IMR-90 (cell line): Measurements from ENCODE around the gene DYNC2LI1. TPM values are rescaled to one million over a fixed set of nuclear protein-coding genes. Genes with fewer than 3 reads are reported as not detected.
A peak's percentile ranks its signal among the peaks of the same experiment; 100 is the strongest.

Experiments
- ATAC-seq: fragments of 200-7000 bp; cut with Tn5 transposase; 2 replicates; pipeline ENCODE4 v1.9.1; 2020; ENCODE audit warnings: low read depth, mild to moderate bottlenecking, moderate library complexity
- BruUV-seq: library from RNA; stranded (reverse); fragments of 400-500 nt; replicated peaks from 2 replicates; lab custom pipeline; 2021; lab: Mats Ljungman, UMichigan
- CTCF ChIA-PET: fragments of 300-600 bp; formaldehyde crosslinking; extraction: SDS; loops from one replicate; lab custom pipeline; 2021; ENCODE audit warnings: antibody characterized with exemption; lab: Yijun Ruan, JAX
- POLR2A ChIA-PET: fragments of 300-600 bp; sonication (Branson Sonifier 250); formaldehyde crosslinking; loops from one replicate; lab custom pipeline; 2022; ENCODE audit warnings: antibody characterized with exemption; ENCODE audit not compliant: unreplicated experiment; lab: Charles Lee
- DNase-seq: peaks from one replicate; pipeline ENCODE4 v3.0.0; 2013
- H2AFZ ChIP-seq: replicated peaks from 2 replicates; pipeline ENCODE3; 2013; ENCODE audit warnings: low read length, mild to moderate bottlenecking; ENCODE audit not compliant: poor library complexity
- H2AK5ac ChIP-seq: 2 replicates; pipeline ENCODE4 v1.6.1; 2013; ENCODE audit warnings: low read depth, low read length, inconsistent platforms
- H2AK9ac ChIP-seq: replicated peaks from 2 replicates; pipeline ENCODE3; 2013; ENCODE audit warnings: mild to moderate bottlenecking, low read depth, low read length, moderate library complexity; ENCODE audit not compliant: poor library complexity
- H2BK120ac ChIP-seq: 2 replicates; pipeline ENCODE4 v1.6.1; 2013; ENCODE audit warnings: low read depth, low read length, inconsistent platforms
- H2BK15ac ChIP-seq: 3 replicates; pipeline ENCODE4 v1.6.1; 2013; ENCODE audit warnings: low read depth, low read length, inconsistent platforms
- H2BK20ac ChIP-seq: 2 replicates; pipeline ENCODE4 v1.6.1; 2013; ENCODE audit warnings: low read depth, mild to moderate bottlenecking, inconsistent platforms, low read length, moderate library complexity
- H2BK5ac ChIP-seq: 2 replicates; pipeline ENCODE4 v1.6.1; 2013; ENCODE audit warnings: mild to moderate bottlenecking, low read depth, low read length, inconsistent platforms; ENCODE audit not compliant: poor library complexity, severe bottlenecking
- H3K14ac ChIP-seq: replicated peaks from 2 replicates; pipeline ENCODE4 v1.6.1; 2013; ENCODE audit warnings: low read depth, low read length, inconsistent platforms
- H3K18ac ChIP-seq: 2 replicates; pipeline ENCODE4 v1.6.1; 2013; ENCODE audit warnings: low read depth, low read length, control low read depth
- H3K23ac ChIP-seq: 2 replicates; pipeline ENCODE4 v1.6.1; 2013; ENCODE audit warnings: low read depth, low read length, inconsistent platforms
- H3K27ac ChIP-seq: 2 replicates; pipeline ENCODE4 v1.5.1; 2013; ENCODE audit warnings: mild to moderate bottlenecking, control low read depth, low read length; ENCODE audit not compliant: insufficient read depth
- H3K27me3 ChIP-seq: 2 replicates; pipeline ENCODE4 v1.6.1; 2013; ENCODE audit warnings: low read length; ENCODE audit not compliant: control insufficient read depth, insufficient read depth
- H3K36me3 ChIP-seq: 2 replicates; pipeline ENCODE4 v1.6.1; 2013; ENCODE audit warnings: low read length, mixed read lengths; ENCODE audit not compliant: control insufficient read depth, insufficient read depth
- H3K4ac ChIP-seq: 2 replicates; pipeline ENCODE4 v1.6.1; 2013; ENCODE audit warnings: low read depth, low read length, inconsistent platforms
- H3K4me1 ChIP-seq: 2 replicates; pipeline ENCODE4 v1.6.1; 2013; ENCODE audit warnings: low read length, mixed read lengths; ENCODE audit not compliant: control insufficient read depth, insufficient read depth
- H3K4me2 ChIP-seq: 2 replicates; pipeline ENCODE4 v1.6.1; 2013; ENCODE audit warnings: low read depth, mild to moderate bottlenecking, control low read depth, low read length, moderate library complexity
- H3K4me3 ChIP-seq: 2 replicates; pipeline ENCODE4 v1.5.1; 2013; ENCODE audit warnings: low read depth, mild to moderate bottlenecking, control low read depth, low read length, moderate library complexity; ENCODE audit not compliant: insufficient read depth
- H3K56ac ChIP-seq: 2 replicates; pipeline ENCODE4 v1.6.1; 2013; ENCODE audit warnings: low read length, inconsistent platforms; ENCODE audit not compliant: insufficient read depth; ENCODE audit errors: extremely low read depth
- H3K79me1 ChIP-seq, 2 experiments: 2 replicates each; pipeline ENCODE4 v1.6.1; 2013; ENCODE audit warnings: low read length in 2 of 2, inconsistent platforms in 1 of 2, low read depth in 1 of 2
- H3K9ac ChIP-seq: 2 replicates; pipeline ENCODE4 v1.6.1; 2013; ENCODE audit warnings: low read depth, low read length, control low read depth
- H3K9me1 ChIP-seq: 2 replicates; pipeline ENCODE4 v1.6.1; 2013; ENCODE audit warnings: low read length, inconsistent platforms; ENCODE audit not compliant: insufficient read depth
- H3K9me3 ChIP-seq: 2 replicates; pipeline ENCODE4 v1.6.1; 2013; ENCODE audit warnings: low read length; ENCODE audit not compliant: control insufficient read depth, insufficient read depth
- H4K20me1 ChIP-seq: 2 replicates; pipeline ENCODE4 v1.6.1; 2013; ENCODE audit warnings: low read length, inconsistent platforms; ENCODE audit not compliant: insufficient read depth
- H4K5ac ChIP-seq: 2 replicates; pipeline ENCODE4 v1.6.1; 2013; ENCODE audit warnings: mild to moderate bottlenecking, low read depth, low read length, control low read depth
- H4K8ac ChIP-seq, 2 experiments: 2 replicates each; pipeline ENCODE4 v1.6.1; 2013; ENCODE audit warnings: low read depth in 2 of 2, low read length in 2 of 2, control low read depth in 1 of 2, inconsistent platforms in 1 of 2
- H4K91ac ChIP-seq: 2 replicates; pipeline ENCODE4 v1.6.1; 2013; ENCODE audit warnings: low read depth, low read length, inconsistent platforms; ENCODE audit not compliant: insufficient read depth
- BHLHE40 ChIP-seq: fragments of 150-350 bp; IDR thresholded peaks from 2 replicates; pipeline ENCODE4 v1.6.1; 2016; ENCODE audit warnings: mild to moderate bottlenecking, low read depth, low read length
- CEBPB ChIP-seq: IDR thresholded peaks from 2 replicates; pipeline ENCODE4 v1.6.1; 2012; ENCODE audit warnings: low read depth, low read length, improper control_type of control experiment
- CHD1 ChIP-seq: IDR thresholded peaks from 2 replicates; pipeline ENCODE4 v1.6.1; 2012; ENCODE audit warnings: low read depth, low read length, improper control_type of control experiment
- FOS ChIP-seq: fragments of 150-350 bp; IDR thresholded peaks from 2 replicates; pipeline ENCODE4 v1.6.1; 2016; ENCODE audit warnings: low read depth, low read length
- MAFK ChIP-seq: IDR thresholded peaks from 2 replicates; pipeline ENCODE4 v1.6.1; 2012; ENCODE audit warnings: low read depth, low read length, improper control_type of control experiment
- WGBS, 2 experiments: methylation state at CpG; one replicate each; pipeline versions ENCODE4 v1.1.5 to v1.1.7; 2013; ENCODE audit warnings: missing lambda C conversion rate in 2 of 2; ENCODE audit not compliant: insufficient read length in 1 of 2; ENCODE audit errors: extremely low coverage in 2 of 2; 5-methylcytosine and 5-hydroxymethylcytosine counted together
- dilution Hi-C: fragments of 300-500 bp; cut with HindIII; formaldehyde crosslinking; loops from one replicate; pipeline ENCODE4 v1.14.3; 2018; ENCODE audit warnings: low sequenced_read_pairs; ENCODE audit not compliant: unreplicated experiment
- in situ Hi-C: fragments of 300-500 bp; cut with MboI; formaldehyde crosslinking; loops from 3 replicates; pipeline ENCODE4 v1.14.3; 2019; ENCODE audit warnings: low sequenced_read_pairs, inconsistent platforms, mixed read lengths
- intact Hi-C: fragments of 100-400 bp; cut with micrococcal nuclease; formaldehyde crosslinking; loops from 2 replicates; pipeline ENCODE4 v1.10.0; 2022
- polyA plus RNA-seq, 3 experiments: library from polyadenylated mRNA; depleted of rRNA; stranded (reverse); fragments of >200 nt; gene quantifications; 2 replicates each; pipeline ENCODE4 v1.2.3, GENCODE V29; 2012; ENCODE audit warnings: low replicate concordance in 1 of 3
- total RNA-seq: library from RNA; depleted of rRNA; stranded (reverse); fragments of >200 nt; gene quantifications from 2 replicates; pipeline ENCODE4 v1.2.3, GENCODE V29; 2012
- TF ChIP-seq, protein P1 (sequence below): conservative IDR thresholded peaks from 2 replicates; pipeline ENCODE4 v1.5.1; 2012; ENCODE audit warnings: mild to moderate bottlenecking, low read depth, low read length, improper control_type of control experiment

The DYNC2LI1 gene
- total and polyA plus RNA-seq, 2 of the 4 experiments (the other 2 are of a cell fraction) = 5.2 to 10.4 TPM

DNA sequence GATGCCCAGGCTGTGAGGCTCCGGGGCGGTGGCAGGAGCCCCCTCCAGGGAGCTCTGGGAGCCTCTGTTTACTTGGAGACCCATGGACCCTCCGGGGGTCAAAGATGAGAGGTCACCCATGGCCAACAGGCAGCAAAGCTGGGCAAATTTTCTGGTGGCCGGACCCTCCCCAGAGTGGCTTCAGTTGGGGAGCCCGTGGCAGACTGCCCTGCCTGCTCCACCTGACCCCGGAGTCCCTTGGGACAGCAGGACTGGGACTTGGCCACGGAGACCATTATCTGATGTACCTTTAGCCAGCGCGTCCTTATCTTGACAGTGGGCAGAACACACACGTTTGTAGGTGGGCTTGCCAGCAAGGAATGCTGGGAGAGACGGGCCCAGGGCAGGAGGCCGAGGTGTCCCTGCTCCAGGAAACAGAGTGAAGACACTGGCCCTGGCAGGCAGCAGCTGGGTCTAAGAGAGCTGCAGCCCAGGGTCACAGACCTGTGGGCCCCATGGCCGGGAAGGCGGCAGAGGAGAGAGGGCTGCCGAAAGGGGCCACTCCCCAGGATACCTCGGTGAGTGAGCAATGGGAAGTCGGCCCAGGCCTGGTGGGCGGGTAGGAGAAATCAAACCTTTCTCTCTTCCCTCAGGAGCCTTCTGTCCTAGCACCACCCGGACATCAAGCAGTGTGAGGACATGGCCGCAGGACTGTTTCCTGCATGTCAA, 64.9 kb downstream of the DYNC2LI1 start, which contains the start of the genes ABCG5 and ABCG8:
Gene ABCG5, minus strand, starts transcription at position 280 of the 708 bp plus-strand sequence. Its CDS starts 160 bp downstream, at position 120.
Gene ABCG8, plus strand, starts transcription at position 412 of the 708 bp plus-strand sequence. Its CDS starts 83 bp downstream, at position 495.
- no peak within 1 kb of the TSS for H3K23ac ChIP-seq
- H3K14ac ChIP-seq = no peak within 1 kb of the TSS
- no peak within 1 kb of the TSS for H4K91ac ChIP-seq
- ChIA-PET POLR2A (no interaction called here), CTCF (no interaction called here)
- no peak within 1 kb of the TSS for H2AFZ ChIP-seq
- H3K4me3 ChIP-seq = no peak within 1 kb of the TSS
- no peak within 1 kb of the TSS for H3K9ac ChIP-seq
- no peak within 1 kb of the TSS for H3K4ac ChIP-seq
- H3K9me3 ChIP-seq = no peaks in the 10 kb centered on the region
- no peaks in the 10 kb centered on the region for H3K36me3 ChIP-seq
- intact Hi-C loops = no loop called here
- no peak within 1 kb of the TSS for H3K18ac ChIP-seq
- no peak within 1 kb of the TSS for H4K8ac ChIP-seq
- H2AK5ac ChIP-seq = no peak within 1 kb of the TSS
- 62% methylated on average over 5 of the region's 20 CpGs; no CpG with 5 or more reads in 1 of the 2 experiments for WGBS, 2 experiments
- H3K27me3 ChIP-seq = peaks cover 55% of the 10 kb centered on the region
- no peaks in the 10 kb centered on the region for H3K79me1 ChIP-seq
- no peak within 1 kb of the TSS for H3K4me2 ChIP-seq
- H3K9me1 ChIP-seq = no peaks in the 10 kb centered on the region
- no peak within 1 kb of the TSS for H2BK5ac ChIP-seq
- H3K4me1 ChIP-seq = no peaks in the 10 kb centered on the region
- no TSS peak for BruUV-seq
- no peak within 1 kb of the TSS for H4K5ac ChIP-seq
- H3K56ac ChIP-seq = no peak within 1 kb of the TSS
- H2BK15ac ChIP-seq = no peak within 1 kb of the TSS
- H2AK9ac ChIP-seq = peak within 1 kb of the TSS; percentile 55
- no peak within 1 kb of the TSS for H3K27ac ChIP-seq
- H2BK20ac ChIP-seq = no peak within 1 kb of the TSS
- dilution Hi-C loops = no loop called here
- TF ChIP-seq FOS (no peak), BHLHE40 (no peak), MAFK (no peak), CEBPB (no peak), CHD1 (no peak)
- TF ChIP-seq, protein P1, sequence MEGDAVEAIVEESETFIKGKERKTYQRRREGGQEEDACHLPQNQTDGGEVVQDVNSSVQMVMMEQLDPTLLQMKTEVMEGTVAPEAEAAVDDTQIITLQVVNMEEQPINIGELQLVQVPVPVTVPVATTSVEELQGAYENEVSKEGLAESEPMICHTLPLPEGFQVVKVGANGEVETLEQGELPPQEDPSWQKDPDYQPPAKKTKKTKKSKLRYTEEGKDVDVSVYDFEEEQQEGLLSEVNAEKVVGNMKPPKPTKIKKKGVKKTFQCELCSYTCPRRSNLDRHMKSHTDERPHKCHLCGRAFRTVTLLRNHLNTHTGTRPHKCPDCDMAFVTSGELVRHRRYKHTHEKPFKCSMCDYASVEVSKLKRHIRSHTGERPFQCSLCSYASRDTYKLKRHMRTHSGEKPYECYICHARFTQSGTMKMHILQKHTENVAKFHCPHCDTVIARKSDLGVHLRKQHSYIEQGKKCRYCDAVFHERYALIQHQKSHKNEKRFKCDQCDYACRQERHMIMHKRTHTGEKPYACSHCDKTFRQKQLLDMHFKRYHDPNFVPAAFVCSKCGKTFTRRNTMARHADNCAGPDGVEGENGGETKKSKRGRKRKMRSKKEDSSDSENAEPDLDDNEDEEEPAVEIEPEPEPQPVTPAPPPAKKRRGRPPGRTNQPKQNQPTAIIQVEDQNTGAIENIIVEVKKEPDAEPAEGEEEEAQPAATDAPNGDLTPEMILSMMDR = no peak
- ATAC-seq (no peak), DNase-seq (no peak)
- no peaks in the 10 kb centered on the region for H4K20me1 ChIP-seq
- no peak within 1 kb of the TSS for H2BK120ac ChIP-seq
- in situ Hi-C loops = no loop called here
